Right ventricle myocardium inferior (tissue), 1 donor: ENCODE data around the gene PUDP. TPM values are rescaled to one million over a fixed set of nuclear protein-coding genes. Genes with fewer than 3 reads are reported as not detected.
"Not testable (repeated sequence)": the region's sequence is repeated elsewhere in the genome, so short reads cannot be mapped to it uniquely, and the experiment has no call there.

Experiments
- ATAC-seq: fragments of 200-7000 bp; cut with Tn5 transposase; one replicate; pipeline ENCODE4 v1.9.1; 2020; ENCODE audit warnings: mild to moderate bottlenecking, moderate library complexity
- DNase-seq: peaks from one replicate; pipeline ENCODE4 v3.0.0; 2021; ENCODE audit errors: missing footprints
- intact Hi-C: fragments of 100-400 bp; cut with DNase I; formaldehyde crosslinking; loops from one replicate; pipeline ENCODE4 v1.11.0; 2022
- long read RNA-seq: library from polyadenylated mRNA; unstranded; transcript quantifications from one replicate; pipeline ENCODE4 v2.0.0, GENCODE V29; 2021
- total RNA-seq: library from RNA; stranded (reverse); fragmentation: NEBNext Ultra II Directional; extraction: Animal tissue kit (Norgen Biotek cat#: 25700); gene quantifications from one replicate; pipeline ENCODE4 v1.2.1, GENCODE V29; 2021
- donor health status: DM: no; HTN: yes; CAD: no; lungs with severe emphysema.

Gene PUDP
- total RNA-seq = 22.1 TPM
- long read RNA-seq, transcript PUDP-201 (4 exons, 2,140 nt) = major isoform, 12 of 13 reads
- long read RNA-seq, partial matches to known transcripts = 1 of 13 reads
- long read RNA-seq, other reads (novel, unspliced or antisense) = 0 of 13 reads

DNA sequence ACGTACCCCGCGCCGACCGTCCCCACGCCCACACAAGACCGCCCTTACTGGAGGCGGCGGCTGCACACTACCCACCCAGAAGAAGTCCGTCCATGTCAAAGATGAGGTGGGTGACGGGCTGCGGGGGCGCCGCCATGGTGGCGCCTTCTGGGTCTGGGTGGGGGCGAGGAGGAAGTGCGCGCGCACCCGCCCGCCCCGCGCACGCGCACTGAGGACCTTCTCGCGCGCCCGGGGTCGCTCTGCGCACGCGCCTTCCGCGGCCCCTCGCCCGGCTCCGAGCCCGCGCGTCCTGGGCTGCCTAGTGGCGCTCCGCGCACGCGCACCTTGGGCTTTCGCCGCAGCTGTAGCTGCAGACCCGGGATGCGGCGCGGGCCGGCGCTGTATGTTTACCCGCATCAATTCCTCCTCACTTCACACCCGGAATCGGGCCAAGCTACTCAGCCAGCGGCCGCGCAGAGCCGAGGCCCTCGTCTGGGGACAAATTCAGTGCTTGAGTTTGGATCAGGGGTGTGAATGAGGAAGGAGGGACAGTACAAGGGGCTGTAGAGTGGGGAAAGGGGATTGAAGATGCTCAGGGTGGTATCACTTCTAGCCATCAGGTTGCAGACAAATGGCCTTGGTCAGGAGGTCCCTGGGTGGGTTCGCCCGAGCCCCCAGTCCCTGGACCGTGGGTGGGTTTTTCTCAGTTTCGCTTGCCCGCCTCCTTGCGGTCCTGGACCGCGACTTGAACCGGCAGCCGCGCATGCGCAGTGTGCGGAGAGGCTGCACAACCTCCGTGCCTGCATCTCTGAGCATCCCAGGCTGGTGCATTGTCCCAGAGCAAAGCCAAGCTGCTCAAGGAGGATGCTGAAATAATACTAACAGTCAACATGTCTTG lies at the start of gene PUDP:
Gene PUDP, minus strand, starts transcription at position 176 of the 877 bp plus-strand sequence. Its CDS starts 40 bp downstream, at position 136.
- DNase-seq (peak; percentile 93), ATAC-seq (peak; percentile 97)
- intact Hi-C loops = no loop called here

DNA sequence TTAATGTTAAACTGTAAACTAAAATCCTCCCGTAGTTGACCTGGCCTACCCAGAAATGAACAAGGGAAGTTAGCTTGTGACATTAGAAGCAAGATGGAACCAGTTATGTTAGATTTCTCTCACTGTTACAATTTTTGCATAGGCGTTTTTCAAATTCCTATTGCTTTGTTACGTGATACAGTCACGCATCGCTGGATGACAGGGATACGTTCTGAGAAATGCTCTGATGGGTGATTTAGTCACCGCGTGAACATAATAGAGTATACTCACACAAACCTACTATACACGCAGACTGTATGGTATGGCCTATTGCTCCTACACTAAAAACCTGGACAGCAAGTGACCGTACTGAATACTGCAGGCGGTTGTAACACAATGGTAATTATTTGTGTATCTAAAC lies 46.7 kb upstream of the PUDP start:
- no peak for ATAC-seq
- no peak for DNase-seq
- intact Hi-C loops = no loop called here

DNA sequence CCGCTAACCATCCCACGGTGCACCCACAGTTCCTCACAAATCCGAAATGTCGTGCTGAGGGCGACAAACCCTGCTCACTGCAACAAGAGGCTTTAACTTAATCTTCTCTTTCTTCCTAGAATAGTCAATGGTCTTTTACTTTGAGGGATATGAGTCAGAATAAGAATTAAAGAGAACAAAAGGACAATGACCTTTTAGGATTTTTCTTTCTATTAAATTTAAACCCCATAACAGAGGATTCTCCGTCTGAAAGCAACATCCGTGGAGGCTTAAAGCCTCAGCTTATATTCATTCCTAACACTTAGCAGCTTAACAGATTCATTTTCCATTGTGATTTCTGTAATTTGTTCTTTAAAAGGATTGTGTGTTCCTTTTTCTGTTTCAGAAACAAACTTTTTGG lies 44.9 kb upstream of the PUDP start:
- DNase-seq = no peak
- ATAC-seq = no peak
- intact Hi-C loops = no loop called here

- intact Hi-C loops = no loop called here
- ATAC-seq (no peak), DNase-seq (no peak)
Measured at GRCh38 chrX:7191681-7192110, 43.7 kb upstream of the PUDP start.

DNA sequence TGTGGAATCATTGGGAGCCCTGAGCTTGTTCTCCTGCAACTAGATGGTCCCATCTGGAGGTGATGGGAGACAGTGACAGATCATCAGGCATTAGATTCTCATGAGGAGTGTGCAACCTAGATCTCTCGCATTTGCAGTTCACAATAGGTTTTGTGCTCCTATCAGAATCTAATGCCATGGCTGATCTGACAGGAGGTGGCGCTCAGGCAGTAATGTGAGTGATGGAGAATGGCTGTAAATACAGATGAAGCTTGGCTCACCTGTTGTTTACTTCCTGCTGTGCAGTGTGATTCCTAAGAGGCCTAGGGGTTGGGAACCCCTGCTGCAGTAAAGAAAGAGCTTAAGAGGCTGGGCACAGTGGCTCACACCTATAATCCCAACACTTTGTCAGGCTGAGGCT lies 42.2 kb upstream of the PUDP start:
- DNase-seq (no peak), ATAC-seq (no peak)
- intact Hi-C loops = no loop called here

DNA sequence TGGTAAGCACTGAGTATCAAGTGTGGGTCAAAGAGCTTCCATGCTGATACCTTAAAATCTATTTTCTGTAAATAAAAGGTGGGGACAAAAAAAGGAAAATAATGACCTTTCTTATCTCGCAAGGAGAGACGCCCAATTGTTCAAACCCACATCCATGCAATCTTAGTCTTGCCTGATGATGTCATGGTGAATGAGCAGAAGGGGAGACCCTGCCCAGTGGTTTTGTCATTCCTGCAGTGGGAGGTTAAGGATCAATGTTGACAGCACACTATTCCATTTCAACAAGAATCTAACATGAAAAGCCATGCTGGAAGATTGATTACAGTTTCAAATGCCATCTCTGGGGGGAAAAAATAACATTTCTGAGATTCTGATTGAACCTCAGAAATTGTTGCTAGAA lies 40.7 kb upstream of the PUDP start:
- no peak for ATAC-seq

DNA sequence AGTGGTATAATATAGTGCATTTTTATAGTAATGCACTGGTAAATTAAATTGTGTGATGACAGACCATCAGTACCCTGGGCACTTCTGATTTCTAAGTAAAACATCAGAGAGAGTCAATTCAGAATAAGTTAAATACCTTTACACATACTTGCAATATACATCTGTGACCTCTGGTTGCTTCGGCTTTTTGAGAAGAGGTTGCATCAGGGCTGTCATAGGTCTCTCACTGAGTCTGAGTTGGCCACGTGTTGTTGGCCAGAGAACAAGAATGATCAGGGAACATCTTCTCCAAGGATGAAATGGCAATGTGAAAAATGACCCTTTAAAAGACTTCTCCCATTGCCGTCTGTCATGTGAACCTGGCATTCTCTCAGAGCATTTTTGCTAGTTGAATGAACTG lies 36.9 kb upstream of the PUDP start:
- ATAC-seq = no peak
- intact Hi-C loops = no loop called here
- no peak for DNase-seq

More for the DNA sequence above, 40.7 kb upstream of the PUDP start:
- intact Hi-C loops = no loop called here
- DNase-seq = no peak

DNA sequence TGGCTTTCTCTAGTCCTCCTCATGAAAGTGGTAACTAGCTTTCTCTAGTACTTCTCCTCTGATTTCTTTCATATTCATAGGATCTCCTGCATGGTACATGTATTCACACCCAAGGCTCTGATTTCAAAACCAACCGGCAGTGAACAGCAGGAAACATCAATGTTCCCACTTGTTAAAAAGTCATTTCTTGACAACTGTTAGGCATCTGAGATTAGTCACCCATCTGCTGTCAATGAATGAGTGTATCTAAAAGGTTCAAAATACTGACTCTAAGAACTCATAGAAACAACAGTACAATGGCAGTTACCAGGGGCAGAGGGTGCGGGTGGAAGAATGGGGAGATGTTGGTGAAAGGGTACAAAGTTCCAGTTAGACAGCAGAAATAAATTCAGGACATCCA lies 31.5 kb upstream of the PUDP start:
- ATAC-seq = no peak
- DNase-seq = no peak
- intact Hi-C loops = no loop called here

DNA sequence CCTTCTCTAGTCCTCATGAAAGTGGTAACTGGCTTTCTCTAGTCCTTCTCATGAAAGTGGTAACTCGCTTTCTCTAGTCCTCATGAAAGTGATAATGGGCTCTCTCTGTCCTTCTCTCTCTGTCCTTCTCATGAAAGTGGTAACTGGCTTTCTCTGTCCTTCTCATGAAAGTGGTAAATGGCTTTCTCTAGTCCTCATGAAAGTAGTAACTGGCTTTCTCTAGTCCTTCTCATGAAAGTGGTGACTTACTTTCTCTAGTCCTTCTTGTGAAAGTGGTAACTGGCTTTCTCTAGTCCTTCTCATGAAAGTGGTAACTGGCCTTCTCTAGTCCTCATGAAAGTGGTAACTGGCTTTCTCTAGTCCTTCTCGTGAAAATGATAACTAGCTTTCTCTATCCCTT lies 30.9 kb upstream of the PUDP start:
- intact Hi-C loops, ATAC-seq, DNase-seq: not testable (repeated sequence)

DNA sequence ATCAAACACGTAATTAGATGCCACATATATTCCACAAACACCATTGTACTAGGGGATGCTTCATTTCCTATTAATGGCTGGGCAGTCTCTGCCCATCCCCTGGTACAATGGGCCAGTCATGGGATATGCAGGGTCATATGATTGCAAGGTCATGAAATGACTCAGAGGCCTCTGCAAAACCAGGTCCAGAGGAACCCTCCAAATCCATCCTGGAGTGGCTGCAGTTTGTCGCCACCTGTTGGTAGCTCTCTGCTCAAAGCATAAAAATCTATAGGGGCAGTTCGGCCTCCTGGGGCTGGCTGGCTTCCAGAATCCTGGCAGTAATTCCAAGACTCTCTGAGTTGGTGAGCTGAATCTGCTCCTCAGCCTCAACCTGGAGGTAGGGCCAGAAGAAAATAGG lies 22.9 kb upstream of the PUDP start:
- intact Hi-C loops = no loop called here
- DNase-seq (no peak), ATAC-seq (no peak)

GRCh38 chrX:7169627-7170026 lies 21.7 kb upstream of the PUDP start:
- DNase-seq (no peak), ATAC-seq (no peak)
- intact Hi-C loops = no loop called here

- DNase-seq (no peak), ATAC-seq (no peak)
- intact Hi-C loops = no loop called here
Measured at GRCh38 chrX:7168371-7168770, 20.4 kb upstream of the PUDP start.

DNA sequence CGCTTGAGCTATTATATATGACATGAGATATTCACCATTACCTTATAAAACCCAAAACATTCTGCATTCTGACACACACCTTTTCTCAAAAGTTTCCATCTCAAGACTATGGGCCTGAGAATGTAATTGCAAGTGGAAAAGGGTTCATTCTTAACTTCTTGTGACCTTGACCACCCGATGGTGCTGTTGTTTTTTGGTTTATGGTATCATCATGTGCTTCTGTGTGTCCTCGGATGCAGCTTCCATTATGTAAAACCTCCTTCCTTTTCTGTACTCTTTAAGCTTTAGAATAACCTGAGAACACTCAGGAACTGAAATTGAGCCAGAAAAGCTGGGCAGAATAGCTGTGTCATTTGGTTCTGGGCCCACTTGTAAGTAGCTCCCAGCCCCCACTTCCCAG lies 16.2 kb upstream of the PUDP start:
- no peak for ATAC-seq
- no peak for DNase-seq
- intact Hi-C loops = no loop called here

DNA sequence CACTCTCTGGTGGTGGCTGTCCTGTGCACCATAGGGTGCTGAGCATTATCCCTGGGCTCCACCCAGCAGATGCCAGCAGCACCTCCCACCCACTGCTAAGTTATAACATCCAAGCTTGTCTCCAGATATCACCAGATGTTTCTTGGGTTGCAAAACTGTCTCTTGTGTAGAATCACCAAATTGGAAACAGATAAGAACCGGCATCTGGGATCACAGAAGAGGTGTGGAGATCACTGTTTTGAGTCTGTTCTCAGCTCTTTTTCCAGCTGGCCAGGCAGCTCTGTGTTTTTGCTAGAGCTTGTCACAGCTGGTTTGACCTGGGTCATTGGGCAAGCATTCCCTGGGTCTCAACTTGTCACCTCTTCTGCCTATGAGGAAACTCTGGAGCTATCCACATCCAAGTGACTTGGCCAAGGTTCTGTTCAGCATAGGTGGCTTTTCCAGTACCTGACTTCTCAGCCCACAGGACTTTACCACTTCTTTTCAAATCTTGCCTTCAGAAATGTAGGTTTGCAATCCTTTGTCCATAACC lies 15.3 kb upstream of the PUDP start:
- intact Hi-C loops = no loop called here
- DNase-seq (no peak), ATAC-seq (no peak)

GRCh38 chrX:7159149-7159861 lies 11.4 kb upstream of the PUDP start:
- DNase-seq = no peak
- no peak for ATAC-seq
- intact Hi-C loops = no loop called here

DNA sequence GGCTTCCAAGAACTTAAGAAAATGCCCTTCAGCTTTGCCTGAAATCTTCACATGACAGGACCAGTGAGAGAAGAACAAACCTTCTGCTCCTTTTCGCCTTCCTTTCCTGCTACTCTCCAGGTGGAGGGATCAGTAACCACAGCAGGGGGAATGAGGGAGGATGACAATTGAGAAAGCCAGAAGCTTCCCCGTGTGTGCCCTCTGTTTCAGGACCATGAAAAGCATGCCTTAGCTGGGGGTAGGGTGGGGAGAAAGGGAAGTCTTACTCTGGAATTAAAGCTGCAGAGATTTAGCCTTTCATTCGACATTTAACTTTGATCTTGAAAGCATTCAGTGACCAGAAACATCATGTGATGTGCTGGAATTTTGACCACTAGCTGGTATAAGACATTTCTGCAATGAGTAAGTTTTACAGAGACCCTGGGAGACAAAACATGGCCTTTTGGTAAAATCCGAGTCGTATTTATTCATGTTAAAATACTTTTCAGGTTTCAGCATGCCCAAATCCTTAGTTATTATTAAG lies 10.6 kb upstream of the PUDP start:
- DNase-seq (no peak), ATAC-seq (no peak)
- intact Hi-C loops = no loop called here

DNA sequence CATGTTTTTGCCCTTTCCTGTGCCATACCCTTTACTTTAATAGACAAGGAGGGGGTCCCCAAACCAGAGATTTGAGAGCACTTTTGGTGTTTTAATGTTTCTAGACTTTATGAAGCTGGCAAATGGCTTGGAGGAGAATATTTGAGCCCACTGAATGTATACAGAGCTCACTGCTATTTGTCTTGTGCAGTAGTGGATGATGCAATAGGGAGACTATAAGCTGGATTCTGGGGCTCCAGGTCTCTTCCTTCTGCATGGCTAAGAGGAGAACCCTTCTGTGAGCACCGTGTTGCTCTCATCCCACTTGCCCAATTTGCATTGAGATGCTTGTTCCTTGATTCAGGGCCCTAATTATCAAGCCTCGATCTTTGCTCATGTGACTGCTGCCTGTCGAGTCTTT lies 8.9 kb upstream of the PUDP start:
- no peak for DNase-seq
- intact Hi-C loops = no loop called here
- ATAC-seq = no peak

DNA sequence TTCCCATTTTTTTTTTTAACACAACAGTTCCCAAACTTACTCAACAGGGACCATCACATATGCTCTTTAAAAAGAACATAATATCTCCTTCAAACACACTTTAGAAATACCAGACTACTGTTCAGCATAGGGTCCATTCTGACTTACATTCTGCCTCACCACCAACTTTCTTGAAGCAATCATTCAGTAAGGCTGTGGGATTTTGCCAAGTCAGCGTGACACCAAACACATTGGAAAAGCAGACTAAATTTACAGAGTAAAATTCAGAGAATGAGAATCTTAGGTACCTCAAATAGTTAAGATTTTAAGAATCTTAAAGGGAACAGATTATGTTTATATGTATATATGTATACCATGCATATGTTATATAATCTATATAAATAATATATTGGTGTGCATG lies 7.2 kb upstream of the PUDP start:
- no peak for ATAC-seq
- no peak for DNase-seq
- intact Hi-C loops = no loop called here

DNA sequence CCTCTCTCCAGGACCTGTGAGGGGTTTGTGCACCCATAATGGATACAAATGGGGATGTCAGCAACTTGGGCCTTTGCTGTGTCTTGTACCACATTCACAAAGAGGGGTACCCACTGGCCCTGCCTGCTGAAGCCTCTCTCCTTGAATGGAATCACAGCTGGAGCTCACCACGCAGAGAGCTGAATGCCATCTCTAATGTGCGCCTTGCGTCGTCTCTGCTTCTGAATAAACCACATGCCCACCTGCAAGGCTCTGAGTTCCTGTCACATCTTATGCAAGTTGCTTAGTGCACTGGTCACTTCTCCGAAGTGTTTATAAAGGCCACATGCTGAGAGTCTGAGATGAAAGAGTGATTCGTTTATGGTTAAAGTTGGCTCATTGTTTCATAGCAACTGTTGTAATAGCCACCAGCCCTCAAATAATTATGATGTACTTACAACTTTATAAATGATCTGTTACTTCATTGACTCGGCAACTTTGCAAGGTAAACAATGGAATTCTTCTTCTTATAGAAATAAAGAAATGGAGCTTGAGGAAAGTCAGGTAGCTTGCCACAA lies 6.2 kb upstream of the PUDP start:
- intact Hi-C loops = no loop called here
- DNase-seq = no peak

More for the DNA sequence above, 6.2 kb upstream of the PUDP start:
- no peak for ATAC-seq
